Spleen (tissue), 7 donors: Measurements from ENCODE around the gene DYSF.

Source experiments
- POLR2A ChIP-seq, 3 donors: fragments of 450-650 bp; IDR thresholded peaks; one replicate each; pipeline ENCODE4 v1.5.1; 2017; ENCODE audit warnings: antibody characterized with exemption in 3 of 3, mild to moderate bottlenecking in 1 of 3
- POLR2AphosphoS5 ChIP-seq, 3 donors: sonication (generic); formaldehyde crosslinking; IDR thresholded peaks; one replicate each; pipeline ENCODE4 v1.5.1; 2017; ENCODE audit warnings: antibody characterized with exemption in 3 of 3
- TF ChIP-seq, protein P1 (sequence below), 11 experiments: fragments of 200-600 bp in 7 of 11; fragments of 450-650 bp in 4 of 11; sonication (generic) in 4 of 11; IDR thresholded peaks in 8 of 11; conservative IDR thresholded peaks in 3 of 11; 1 replicate in 7 of 11; 2 replicates in 4 of 11; pipeline versions ENCODE4 v1.4.0 to v1.8.0; 2016 to 2021; ENCODE audit warnings: antibody characterized with exemption in 11 of 11, inconsistent platforms in 4 of 11, mild to moderate bottlenecking in 1 of 11
- donor health status: DM: no; HTN: no; CAD: no; lungs with moderate emphysema.
- donor health status: DM: no; HTN: no; CAD: no.
- donor health status: DM: no; HTN: no; CAD: no.

GRCh38 chr2:71469403-71470398 is 16.3 kb downstream of the DYSF start:
- TF ChIP-seq, protein P1, sequence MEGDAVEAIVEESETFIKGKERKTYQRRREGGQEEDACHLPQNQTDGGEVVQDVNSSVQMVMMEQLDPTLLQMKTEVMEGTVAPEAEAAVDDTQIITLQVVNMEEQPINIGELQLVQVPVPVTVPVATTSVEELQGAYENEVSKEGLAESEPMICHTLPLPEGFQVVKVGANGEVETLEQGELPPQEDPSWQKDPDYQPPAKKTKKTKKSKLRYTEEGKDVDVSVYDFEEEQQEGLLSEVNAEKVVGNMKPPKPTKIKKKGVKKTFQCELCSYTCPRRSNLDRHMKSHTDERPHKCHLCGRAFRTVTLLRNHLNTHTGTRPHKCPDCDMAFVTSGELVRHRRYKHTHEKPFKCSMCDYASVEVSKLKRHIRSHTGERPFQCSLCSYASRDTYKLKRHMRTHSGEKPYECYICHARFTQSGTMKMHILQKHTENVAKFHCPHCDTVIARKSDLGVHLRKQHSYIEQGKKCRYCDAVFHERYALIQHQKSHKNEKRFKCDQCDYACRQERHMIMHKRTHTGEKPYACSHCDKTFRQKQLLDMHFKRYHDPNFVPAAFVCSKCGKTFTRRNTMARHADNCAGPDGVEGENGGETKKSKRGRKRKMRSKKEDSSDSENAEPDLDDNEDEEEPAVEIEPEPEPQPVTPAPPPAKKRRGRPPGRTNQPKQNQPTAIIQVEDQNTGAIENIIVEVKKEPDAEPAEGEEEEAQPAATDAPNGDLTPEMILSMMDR (IDR thresholded peaks at IDR 0.05 in 8 of 11, conservative IDR thresholded peaks at IDR 0.05 in 3 of 11) = no peak
- no peak for TF ChIP-seq POLR2A (IDR thresholded peaks at IDR 0.05)
- TF ChIP-seq POLR2AphosphoS5 (IDR thresholded peaks at IDR 0.05) = no peak
